ENCODE results near the gene SPAG16.

DNA sequence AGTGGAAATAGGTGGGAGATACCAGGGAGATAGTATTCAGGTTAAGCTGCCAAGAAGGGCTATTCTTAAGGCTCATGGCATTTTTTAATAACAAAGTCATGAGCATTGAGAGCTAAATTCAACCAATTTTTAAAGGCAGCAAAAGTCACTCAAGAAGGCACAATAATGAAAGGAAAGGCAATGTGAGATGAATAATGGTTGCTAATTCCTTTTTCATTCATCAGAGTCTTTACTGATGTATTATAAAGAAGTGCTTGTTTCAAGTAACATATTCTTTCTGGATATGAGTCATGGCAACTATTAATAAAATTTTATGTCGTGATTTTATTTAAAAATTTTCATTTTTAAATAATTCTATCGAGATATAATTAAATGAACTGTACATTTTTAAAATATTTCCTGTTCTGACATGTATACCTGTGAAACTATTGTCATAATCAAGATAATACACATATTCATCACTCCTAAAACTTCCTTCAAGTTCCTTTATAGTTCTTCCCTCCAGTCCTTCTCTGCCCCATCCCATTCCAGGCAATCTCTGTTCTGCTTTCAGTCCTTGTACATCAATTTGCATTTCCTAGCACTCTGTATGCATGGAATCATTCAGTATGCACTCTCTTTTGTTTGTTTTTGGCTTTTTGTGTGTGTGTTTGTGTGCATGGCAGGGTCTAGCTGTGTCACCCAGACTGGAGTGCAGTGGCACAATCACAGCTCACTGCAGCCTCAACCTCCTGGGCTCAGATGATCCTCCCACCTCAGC lies 1167.4 kb downstream of the SPAG16 start:
- TF ChIP-seq CTCF (conservative IDR thresholded peaks at IDR 0.05; ENCODE audit: low read depth, low read length) (no peak), EZH2 (IDR thresholded peaks at IDR 0.05; ENCODE audit: low read length, unreplicated experiment) (no peak), EZH2phosphoT487 (IDR thresholded peaks at IDR 0.05; ENCODE audit: borderline replicate concordance, low read length) (no peak)
